Measurements from ENCODE around the gene TTC12. TPM values are rescaled to one million over a fixed set of nuclear protein-coding genes. Genes with fewer than 3 reads are reported as not detected.

The TTC12 gene
- total and polyA plus RNA-seq, 2 donors (not counting 3 experiments of a cell fraction or from before 2014, with no cell fraction given): 2.2 to 2.9 TPM

DNA sequence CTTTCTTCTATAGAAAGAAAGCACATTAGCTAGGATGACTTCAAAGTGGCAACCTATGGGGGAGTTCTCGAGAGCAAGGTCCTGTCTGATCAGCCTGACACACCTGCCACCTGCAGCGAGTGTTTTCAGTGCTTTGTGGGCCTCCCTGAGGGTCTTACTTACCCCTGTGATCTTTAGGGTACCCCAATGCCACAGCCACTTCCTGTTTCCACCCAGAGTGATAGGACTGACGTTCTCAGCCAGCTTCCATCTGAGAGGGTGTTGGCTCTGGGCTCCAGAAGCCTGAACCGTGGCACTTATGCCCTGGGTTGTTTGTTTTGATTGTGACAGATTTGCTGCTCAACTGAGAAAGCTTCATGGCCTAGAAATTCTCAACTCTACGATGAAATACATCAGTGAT is 51.5 kb downstream of the TTC12 start:
- no TSS peak for BruUV-seq (replicated peaks)
- H3K27ac ChIP-seq (ENCODE audit: insufficient read depth, low read depth, low read length): no peak overlapping the region
- POLR2A ChIA-PET: no interaction called here
- intact Hi-C loops (cut with micrococcal nuclease) (no loop called here), dilution Hi-C loops (cut with MboI; ENCODE audit: extremely low pct_ligation_motif_present, low sequenced_read_pairs) (no loop called here)
- no peaks in the 10 kb centered on the region for H3K9me3 ChIP-seq (replicated peaks; ENCODE audit: control insufficient read depth, insufficient read depth, low read length)
- H3K4me2 ChIP-seq (ENCODE audit: insufficient read depth, low read length): no peak overlapping the region
- no peaks in the 10 kb centered on the region for H3K27me3 ChIP-seq (ENCODE audit: control insufficient read depth in 2 of 2, insufficient read depth in 2 of 2, low read length in 2 of 2)
- no peaks in the 10 kb centered on the region for H3K9me1 ChIP-seq (replicated peaks; ENCODE audit: control insufficient read depth, extremely low read depth, insufficient read depth, low read length)
- H3K9ac ChIP-seq (replicated peaks; ENCODE audit: extremely low read depth, insufficient read depth, low read length): no peak overlapping the region
- no peak overlapping the region for H3K4me3 ChIP-seq (replicated peaks in 1 of 3; ENCODE audit: insufficient read depth in 1 of 3, low read depth in 1 of 3, low read length in 3 of 3)
- CTCF ChIA-PET: no interaction called here
- TF ChIP-seq JUN (IDR thresholded peaks at IDR 0.05; ENCODE audit: borderline replicate concordance, insufficient read depth, insufficient read length, low read depth) (no peak), FOS (IDR thresholded peaks at IDR 0.05; ENCODE audit: borderline replicate concordance, insufficient read depth, low read length) (no peak), MYC (IDR thresholded peaks at IDR 0.05; ENCODE audit: low read depth, low read length) (no peak)
- TF ChIP-seq, protein P1, sequence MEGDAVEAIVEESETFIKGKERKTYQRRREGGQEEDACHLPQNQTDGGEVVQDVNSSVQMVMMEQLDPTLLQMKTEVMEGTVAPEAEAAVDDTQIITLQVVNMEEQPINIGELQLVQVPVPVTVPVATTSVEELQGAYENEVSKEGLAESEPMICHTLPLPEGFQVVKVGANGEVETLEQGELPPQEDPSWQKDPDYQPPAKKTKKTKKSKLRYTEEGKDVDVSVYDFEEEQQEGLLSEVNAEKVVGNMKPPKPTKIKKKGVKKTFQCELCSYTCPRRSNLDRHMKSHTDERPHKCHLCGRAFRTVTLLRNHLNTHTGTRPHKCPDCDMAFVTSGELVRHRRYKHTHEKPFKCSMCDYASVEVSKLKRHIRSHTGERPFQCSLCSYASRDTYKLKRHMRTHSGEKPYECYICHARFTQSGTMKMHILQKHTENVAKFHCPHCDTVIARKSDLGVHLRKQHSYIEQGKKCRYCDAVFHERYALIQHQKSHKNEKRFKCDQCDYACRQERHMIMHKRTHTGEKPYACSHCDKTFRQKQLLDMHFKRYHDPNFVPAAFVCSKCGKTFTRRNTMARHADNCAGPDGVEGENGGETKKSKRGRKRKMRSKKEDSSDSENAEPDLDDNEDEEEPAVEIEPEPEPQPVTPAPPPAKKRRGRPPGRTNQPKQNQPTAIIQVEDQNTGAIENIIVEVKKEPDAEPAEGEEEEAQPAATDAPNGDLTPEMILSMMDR (IDR thresholded peaks at IDR 0.05; ENCODE audit: extremely low read depth in 1 of 2, insufficient read depth in 1 of 2, low read depth in 1 of 2, low read length in 2 of 2): no peak
- H4K20me1 ChIP-seq (replicated peaks; ENCODE audit: control insufficient read depth, extremely low read depth, insufficient read depth, low read length): no peaks in the 10 kb centered on the region
- H3K79me2 ChIP-seq (ENCODE audit: control insufficient read depth, insufficient read depth, low read length): no peaks in the 10 kb centered on the region
- no peak overlapping the region for H2AFZ ChIP-seq (ENCODE audit: low read depth, low read length)
- FAIRE-seq (no peak), DNase-seq (ENCODE audit: low read depth, low spot score) (no peak)
- no peaks in the 10 kb centered on the region for H3K4me1 ChIP-seq (ENCODE audit: control insufficient read depth, extremely low read depth, insufficient read depth, low read length)
- no peaks in the 10 kb centered on the region for H3K36me3 ChIP-seq (ENCODE audit: control insufficient read depth in 2 of 2, extremely low read depth in 1 of 2, insufficient read depth in 2 of 2, low read length in 2 of 2)

DNA sequence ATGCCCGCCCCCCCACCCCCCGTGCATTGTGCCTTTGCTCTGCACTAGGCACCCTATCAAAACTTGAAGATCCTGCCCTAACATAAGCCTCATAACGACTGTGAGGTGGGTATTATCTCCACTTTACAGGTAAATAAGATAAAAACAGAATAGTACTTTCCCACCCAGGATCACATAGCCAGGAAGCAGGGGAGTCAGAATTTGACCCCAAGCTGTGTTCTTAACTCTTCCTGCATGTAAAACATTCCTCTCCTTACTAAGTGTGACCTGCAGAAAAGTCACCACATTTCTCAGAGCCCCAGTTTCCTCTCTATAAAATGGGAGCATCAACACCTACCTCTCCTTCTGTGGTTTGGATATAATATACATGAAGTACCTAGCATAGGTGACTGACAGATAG is 55.0 kb downstream of the TTC12 start:
- Histone ChIP-seq H4K20me1 (replicated peaks; ENCODE audit: control insufficient read depth, extremely low read depth, insufficient read depth, low read length) (no peaks in the 10 kb centered on the region), H3K9me3 (replicated peaks; ENCODE audit: control insufficient read depth, insufficient read depth, low read length) (no peaks in the 10 kb centered on the region), H3K4me2 (ENCODE audit: insufficient read depth, low read length) (no peak overlapping the region), H3K36me3 (ENCODE audit: control insufficient read depth in 2 of 2, extremely low read depth in 1 of 2, insufficient read depth in 2 of 2, low read length in 2 of 2) (no peaks in the 10 kb centered on the region), H3K4me1 (ENCODE audit: control insufficient read depth, extremely low read depth, insufficient read depth, low read length) (no peaks in the 10 kb centered on the region), H3K4me3 (replicated peaks in 1 of 3; ENCODE audit: insufficient read depth in 1 of 3, low read depth in 1 of 3, low read length in 3 of 3) (no peak overlapping the region), H3K9ac (replicated peaks; ENCODE audit: extremely low read depth, insufficient read depth, low read length) (no peak overlapping the region), H3K27ac (ENCODE audit: insufficient read depth, low read depth, low read length) (no peak overlapping the region), H3K79me2 (ENCODE audit: control insufficient read depth, insufficient read depth, low read length) (no peaks in the 10 kb centered on the region), H3K9me1 (replicated peaks; ENCODE audit: control insufficient read depth, extremely low read depth, insufficient read depth, low read length) (no peaks in the 10 kb centered on the region), H3K27me3 (ENCODE audit: control insufficient read depth in 2 of 2, insufficient read depth in 2 of 2, low read length in 2 of 2) (no peaks in the 10 kb centered on the region), H2AFZ (ENCODE audit: low read depth, low read length) (no peak overlapping the region)
- ChIA-PET POLR2A (no interaction called here), CTCF (interaction anchor here (0.8 kb wide), 1 partner anchor 19 kb away, joined by 3 read pairs; no protein-coding TSS in a partner anchor)
- no peak for FAIRE-seq
- DNase-seq (ENCODE audit: low read depth, low spot score): no peak
- no TSS peak for BruUV-seq (replicated peaks)
- TF ChIP-seq FOS (IDR thresholded peaks at IDR 0.05; ENCODE audit: borderline replicate concordance, insufficient read depth, low read length) (no peak), GATA2 (IDR thresholded peaks at IDR 0.05; ENCODE audit: insufficient read depth, insufficient read length, low read depth, low read length) (no peak), POLR2AphosphoS5 (IDR thresholded peaks at IDR 0.05; ENCODE audit: insufficient read depth, low read depth, low read length) (no peak), JUN (IDR thresholded peaks at IDR 0.05; ENCODE audit: borderline replicate concordance, insufficient read depth, insufficient read length, low read depth) (no peak), EZH2 (IDR thresholded peaks at IDR 0.05; ENCODE audit: borderline replicate concordance, low read depth, low read length, severe bottlenecking) (no peak), POLR2A (IDR thresholded peaks at IDR 0.05; ENCODE audit: low read depth, low read length) (no peak), MYC (IDR thresholded peaks at IDR 0.05; ENCODE audit: low read depth, low read length) (no peak)
- TF ChIP-seq, protein P2, sequence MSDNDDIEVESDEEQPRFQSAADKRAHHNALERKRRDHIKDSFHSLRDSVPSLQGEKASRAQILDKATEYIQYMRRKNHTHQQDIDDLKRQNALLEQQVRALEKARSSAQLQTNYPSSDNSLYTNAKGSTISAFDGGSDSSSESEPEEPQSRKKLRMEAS (IDR thresholded peaks at IDR 0.05; ENCODE audit: insufficient read depth, insufficient read length): no peak
- TF ChIP-seq, protein P1 (IDR thresholded peaks at IDR 0.05; ENCODE audit: extremely low read depth in 1 of 2, insufficient read depth in 1 of 2, low read depth in 1 of 2, low read length in 2 of 2): no peak
- intact Hi-C loops (cut with micrococcal nuclease) (no loop called here), dilution Hi-C loops (cut with MboI; ENCODE audit: extremely low pct_ligation_motif_present, low sequenced_read_pairs) (no loop called here)
